ENCODE data around the gene GADD45B. TPM values are rescaled to one million over a fixed set of nuclear protein-coding genes. Genes with fewer than 3 reads are reported as not detected.

The GADD45B gene
- total RNA-seq, 1 experiment from 2014 or later: 16.2 TPM

DNA sequence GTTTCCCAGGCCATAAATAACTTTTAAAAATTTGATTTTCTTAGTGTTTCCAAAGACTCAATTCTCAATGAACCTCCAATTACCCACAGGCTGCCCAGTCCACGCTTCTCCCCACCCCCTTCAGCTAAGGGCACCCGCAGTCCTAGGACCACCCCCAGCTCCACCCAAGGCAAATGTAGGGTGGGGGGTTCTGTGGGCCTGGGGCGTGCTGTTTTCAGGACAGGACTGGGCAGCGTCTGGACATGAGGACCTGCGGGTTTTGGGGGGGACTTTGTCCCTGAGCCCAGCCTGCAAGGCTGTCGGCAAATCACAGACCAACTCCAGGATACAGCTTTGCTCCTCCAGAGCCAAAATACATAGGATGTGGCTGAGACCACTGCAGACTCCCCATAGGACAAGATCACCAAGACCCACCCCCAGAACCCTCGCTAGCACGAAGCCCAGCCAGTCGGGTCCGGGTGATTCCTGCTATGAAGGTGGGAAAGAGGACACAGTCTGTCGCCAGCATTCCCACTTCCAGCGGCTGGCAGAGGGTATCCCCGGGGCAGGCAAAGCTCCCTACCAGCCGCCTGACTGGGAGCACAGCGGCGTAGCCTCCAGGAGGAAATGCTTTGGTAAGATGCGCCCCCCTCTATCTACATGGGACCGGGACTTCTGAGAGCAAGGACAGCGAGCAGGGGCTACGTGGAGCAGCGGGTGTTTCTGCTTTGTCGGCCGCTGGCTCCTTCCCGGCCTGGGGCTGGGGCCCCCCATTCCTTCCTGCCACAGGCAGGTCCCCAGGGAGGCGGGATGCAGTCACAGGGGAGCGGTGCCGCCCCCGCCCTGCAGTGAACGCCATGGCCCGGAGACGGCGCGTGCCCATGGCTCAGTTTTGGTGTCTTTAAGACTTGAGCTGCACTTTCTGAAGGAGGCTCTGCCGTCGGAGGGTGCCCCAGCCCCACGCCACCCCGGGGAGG is 46.9 kb upstream of the GADD45B start:
- no peak overlapping the region for H3K4ac ChIP-seq (ENCODE audit: low read depth, low read length)
- no peaks in the 10 kb centered on the region for H3K27me3 ChIP-seq (ENCODE audit: insufficient read depth, low read length)
- H3K18ac ChIP-seq (ENCODE audit: insufficient read length, low read depth, low read length): no peak overlapping the region
- peaks cover 2% of the 10 kb centered on the region; the same call in 1 of the 2 replicates for H3K27me3 Mint-ChIP-seq (ENCODE audit: low read depth)
- H3K27ac Mint-ChIP-seq: peak overlapping the region; percentile 68 to 98 (median 82); a peak in 4 of 7 replicates
- no peak overlapping the region for H3K4me3 Mint-ChIP-seq
- H2AK5ac ChIP-seq (ENCODE audit: insufficient read length, low read length): no peak overlapping the region
- H2BK15ac ChIP-seq (ENCODE audit: low read depth, low read length): no peak overlapping the region
- H3K9me3 ChIP-seq (ENCODE audit: control insufficient read depth, low read depth, low read length): no peaks in the 10 kb centered on the region
- no peak overlapping the region for H2BK5ac ChIP-seq (ENCODE audit: insufficient read length, low read length)
- no peak overlapping the region for H2BK120ac ChIP-seq (ENCODE audit: low read depth, low read length, poor library complexity, severe bottlenecking)
- H3K4me1 ChIP-seq (ENCODE audit: insufficient read depth, low read length): no peaks in the 10 kb centered on the region; the same call in 1 of the 2 replicates
- no peaks in the 10 kb centered on the region for H3K9me3 Mint-ChIP-seq
- no peak overlapping the region for H2BK12ac ChIP-seq (ENCODE audit: insufficient read length, low read depth, low read length)
- H4K5ac ChIP-seq (ENCODE audit: insufficient read length, low read depth, low read length): no peak overlapping the region
- no peak overlapping the region for H3K4me2 ChIP-seq (ENCODE audit: insufficient read depth, insufficient read length, low read length)
- H3K56ac ChIP-seq (ENCODE audit: insufficient read length, low read depth, low read length): no peak overlapping the region
- no peak overlapping the region for H3K14ac ChIP-seq (ENCODE audit: insufficient read depth, low read length)
- no peak overlapping the region for H3K23ac ChIP-seq (ENCODE audit: insufficient read length, low read depth, low read length)
- no CpG with 5 or more reads among the region's 37 CpGs for WGBS (ENCODE audit: extremely low coverage, insufficient read length, low lambda C conversion rate)
- TF ChIP-seq, protein P1, sequence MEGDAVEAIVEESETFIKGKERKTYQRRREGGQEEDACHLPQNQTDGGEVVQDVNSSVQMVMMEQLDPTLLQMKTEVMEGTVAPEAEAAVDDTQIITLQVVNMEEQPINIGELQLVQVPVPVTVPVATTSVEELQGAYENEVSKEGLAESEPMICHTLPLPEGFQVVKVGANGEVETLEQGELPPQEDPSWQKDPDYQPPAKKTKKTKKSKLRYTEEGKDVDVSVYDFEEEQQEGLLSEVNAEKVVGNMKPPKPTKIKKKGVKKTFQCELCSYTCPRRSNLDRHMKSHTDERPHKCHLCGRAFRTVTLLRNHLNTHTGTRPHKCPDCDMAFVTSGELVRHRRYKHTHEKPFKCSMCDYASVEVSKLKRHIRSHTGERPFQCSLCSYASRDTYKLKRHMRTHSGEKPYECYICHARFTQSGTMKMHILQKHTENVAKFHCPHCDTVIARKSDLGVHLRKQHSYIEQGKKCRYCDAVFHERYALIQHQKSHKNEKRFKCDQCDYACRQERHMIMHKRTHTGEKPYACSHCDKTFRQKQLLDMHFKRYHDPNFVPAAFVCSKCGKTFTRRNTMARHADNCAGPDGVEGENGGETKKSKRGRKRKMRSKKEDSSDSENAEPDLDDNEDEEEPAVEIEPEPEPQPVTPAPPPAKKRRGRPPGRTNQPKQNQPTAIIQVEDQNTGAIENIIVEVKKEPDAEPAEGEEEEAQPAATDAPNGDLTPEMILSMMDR (conservative IDR thresholded peaks at IDR 0.05): no peak
- peaks cover 9% of the 10 kb centered on the region for H3K23me2 ChIP-seq (ENCODE audit: insufficient read length, low read depth, low read length, poor library complexity, severe bottlenecking)
- no peaks in the 10 kb centered on the region for H3K79me1 ChIP-seq (ENCODE audit: insufficient read depth, low read depth, low read length, poor library complexity, severe bottlenecking)
- no peak overlapping the region for H4K8ac ChIP-seq (replicated peaks; ENCODE audit: insufficient read length, low read depth, low read length)
- H2AFZ ChIP-seq (ENCODE audit: low read length): no peak overlapping the region
- H2BK20ac ChIP-seq (ENCODE audit: low read depth, low read length, poor library complexity, severe bottlenecking): no peak overlapping the region
- H3K79me2 ChIP-seq (ENCODE audit: insufficient read depth, low read length): peaks cover 2% of the 10 kb centered on the region; the same call in 1 of the 2 replicates
- H3K4me1 Mint-ChIP-seq: peaks cover 16 to 26% of the 10 kb centered on the region in 2 experiments
- H3K36me3 Mint-ChIP-seq (ENCODE audit: insufficient read depth in 1 of 3, low read depth in 3 of 3): peaks cover 6 to 38% (median 34%) of the 10 kb centered on the region in 3 experiments; a peak in 6 of 7 replicates
- no peaks in the 10 kb centered on the region for H4K20me1 ChIP-seq (ENCODE audit: control insufficient read depth, insufficient read depth, insufficient read length)
- peak overlapping the region; percentile 3 for H4K91ac ChIP-seq (ENCODE audit: insufficient read length, low read depth, low read length)
- DNase-seq: peak; percentile 54
- no peak overlapping the region for H3K27ac ChIP-seq (ENCODE audit: insufficient read length, low read depth, low read length)
- H3K9ac ChIP-seq (ENCODE audit: extremely low read depth, insufficient read length, low read length): no peak overlapping the region
- H3T11ph ChIP-seq (ENCODE audit: low read length): no peak overlapping the region

Measured in H9 (cell line).